GM12801 (cell line): Measurements from ENCODE around the gene GSE1.

ENCODE experiments used
- TF ChIP-seq, protein P1 (sequence below): IDR thresholded peaks from one replicate; pipeline ENCODE4 v1.5.1; 2011; ENCODE audit warnings: control low read depth; ENCODE audit not compliant: insufficient read length; ENCODE audit errors: extremely low read depth

GSE1 gene

DNA sequence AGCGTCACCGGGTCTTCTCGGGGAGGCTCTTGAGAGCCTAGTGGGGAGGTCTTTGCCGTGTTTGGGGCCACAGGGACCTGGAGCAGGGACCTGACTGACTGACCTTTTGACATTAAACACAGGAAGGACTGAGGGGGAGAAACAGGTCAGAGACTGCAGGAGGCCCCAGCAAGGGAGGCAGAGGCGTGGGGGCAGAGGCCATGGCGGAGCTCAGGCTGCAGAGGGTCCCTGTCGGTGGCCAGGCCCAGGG, 41.6 kb upstream of the GSE1 start:
- TF ChIP-seq, protein P1, sequence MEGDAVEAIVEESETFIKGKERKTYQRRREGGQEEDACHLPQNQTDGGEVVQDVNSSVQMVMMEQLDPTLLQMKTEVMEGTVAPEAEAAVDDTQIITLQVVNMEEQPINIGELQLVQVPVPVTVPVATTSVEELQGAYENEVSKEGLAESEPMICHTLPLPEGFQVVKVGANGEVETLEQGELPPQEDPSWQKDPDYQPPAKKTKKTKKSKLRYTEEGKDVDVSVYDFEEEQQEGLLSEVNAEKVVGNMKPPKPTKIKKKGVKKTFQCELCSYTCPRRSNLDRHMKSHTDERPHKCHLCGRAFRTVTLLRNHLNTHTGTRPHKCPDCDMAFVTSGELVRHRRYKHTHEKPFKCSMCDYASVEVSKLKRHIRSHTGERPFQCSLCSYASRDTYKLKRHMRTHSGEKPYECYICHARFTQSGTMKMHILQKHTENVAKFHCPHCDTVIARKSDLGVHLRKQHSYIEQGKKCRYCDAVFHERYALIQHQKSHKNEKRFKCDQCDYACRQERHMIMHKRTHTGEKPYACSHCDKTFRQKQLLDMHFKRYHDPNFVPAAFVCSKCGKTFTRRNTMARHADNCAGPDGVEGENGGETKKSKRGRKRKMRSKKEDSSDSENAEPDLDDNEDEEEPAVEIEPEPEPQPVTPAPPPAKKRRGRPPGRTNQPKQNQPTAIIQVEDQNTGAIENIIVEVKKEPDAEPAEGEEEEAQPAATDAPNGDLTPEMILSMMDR = no peak

GRCh38 chr16:85571813-85572619, 41.1 kb upstream of the GSE1 start:
- TF ChIP-seq, protein P1 = no peak

DNA sequence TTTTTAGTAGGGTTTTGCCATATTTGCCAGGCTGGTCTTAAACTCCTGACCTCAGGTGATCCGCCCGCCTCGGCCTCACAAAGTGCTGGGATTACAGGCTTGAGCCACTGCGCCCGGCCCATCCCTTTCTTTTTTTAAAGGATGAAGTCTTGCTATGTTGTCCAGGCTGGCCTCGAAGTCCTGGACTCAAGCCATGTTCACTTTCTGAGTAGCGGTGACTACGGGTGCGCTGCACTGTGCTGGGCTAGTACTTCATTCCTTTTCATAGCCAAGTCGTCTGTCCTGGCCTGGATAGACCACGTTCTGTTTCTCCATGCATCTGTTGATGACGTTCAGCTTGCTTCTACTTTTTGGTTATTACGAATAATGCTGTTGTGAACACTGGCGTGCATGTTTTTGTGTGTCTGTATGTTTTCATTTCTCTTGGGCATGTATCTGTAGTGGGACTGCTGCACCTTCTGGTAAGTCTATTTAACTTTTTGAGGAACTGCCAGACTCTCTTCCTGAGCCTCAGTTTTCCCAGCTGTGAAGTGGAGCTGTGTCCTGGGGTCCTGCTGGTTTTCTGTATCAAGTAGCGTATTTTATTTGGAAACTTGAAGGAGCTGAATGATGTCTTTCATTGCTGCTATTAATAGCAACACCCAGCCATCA, 40.0 kb upstream of the GSE1 start:
- TF ChIP-seq, protein P1 = no peak

DNA sequence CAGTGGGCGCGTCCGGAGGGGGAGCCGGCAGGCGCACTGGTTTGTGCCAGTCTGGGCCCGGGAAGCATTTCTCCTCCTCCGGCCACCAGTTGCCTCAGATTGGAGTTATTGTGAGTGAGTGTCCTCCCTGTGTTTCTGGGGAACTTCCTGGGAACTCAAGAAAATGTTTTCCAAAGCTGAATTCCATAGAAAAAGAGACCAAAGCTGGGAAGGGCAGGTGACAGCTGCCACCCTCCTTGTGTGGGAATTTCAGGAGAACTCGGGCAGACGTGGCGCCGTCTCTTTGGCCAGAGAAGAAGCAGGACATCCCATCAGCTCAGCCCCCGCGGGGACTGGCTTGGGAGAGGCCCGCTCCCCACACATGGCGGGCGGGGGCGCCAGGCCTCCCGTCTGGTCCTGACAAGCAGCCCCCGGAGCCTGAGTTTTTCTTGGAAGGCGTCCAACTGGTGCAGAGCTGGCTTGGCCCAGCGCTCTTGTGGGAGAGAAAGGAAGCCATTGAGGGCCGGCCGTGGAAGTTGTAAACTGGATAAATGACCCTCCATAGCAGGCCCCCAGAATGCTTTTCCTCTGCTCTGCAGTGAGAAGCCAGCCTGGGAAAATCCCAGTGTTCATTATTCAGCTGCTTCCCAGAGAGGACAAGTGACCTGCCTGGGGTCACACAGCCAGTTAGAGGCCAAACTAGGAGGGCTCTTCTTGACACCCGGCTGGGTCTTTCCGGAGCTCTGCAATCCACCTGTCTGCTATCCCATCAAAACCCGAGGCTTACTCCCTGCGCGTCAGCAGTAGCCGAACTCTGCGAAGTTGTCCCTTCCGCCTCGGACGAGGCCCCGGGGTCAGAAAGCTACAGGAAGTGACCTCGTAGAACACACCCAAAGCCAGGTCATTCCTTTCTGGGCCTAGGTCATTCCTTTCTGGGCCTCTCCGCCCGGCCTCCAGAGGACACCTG, 39.2 kb upstream of the GSE1 start:
- TF ChIP-seq, protein P1 = no peak

GRCh38 chr16:85574672-85575475, 38.2 kb upstream of the GSE1 start:
- TF ChIP-seq, protein P1 = no peak

DNA sequence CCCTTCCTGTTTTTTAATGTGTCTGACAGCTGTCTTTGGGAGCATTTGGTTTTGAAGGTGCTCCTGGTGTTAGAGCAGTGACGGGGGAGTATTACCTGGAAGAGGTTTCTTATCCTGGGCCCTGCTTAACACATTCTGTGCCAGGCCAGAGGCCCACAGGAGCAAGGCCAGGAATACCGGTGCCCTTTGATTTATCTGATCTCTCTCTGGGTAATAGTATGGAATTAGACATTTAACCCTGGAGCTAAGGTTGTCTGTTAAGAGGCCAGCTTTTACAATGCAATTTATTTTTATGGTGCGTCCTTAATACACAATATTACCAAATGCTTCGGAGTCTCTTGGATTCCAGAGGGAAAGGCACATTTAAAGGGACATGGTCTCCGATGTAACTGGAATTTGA, 37.2 kb upstream of the GSE1 start:
- TF ChIP-seq, protein P1 = no peak
